Ecto neural progenitor cell (in vitro differentiated cells): ENCODE measurements around the gene IFNL2.
A peak's percentile ranks its signal among the peaks of the same experiment; 100 is the strongest.
"Not testable (repeated sequence)": the region's sequence is repeated elsewhere in the genome, so short reads cannot be mapped to it uniquely, and the experiment has no call there.

ENCODE experiments used
- DNase-seq: peaks from one replicate; pipeline ENCODE4 v3.0.0-alpha.2; 2018; ENCODE audit warnings: low spot score

The IFNL2 gene

DNA sequence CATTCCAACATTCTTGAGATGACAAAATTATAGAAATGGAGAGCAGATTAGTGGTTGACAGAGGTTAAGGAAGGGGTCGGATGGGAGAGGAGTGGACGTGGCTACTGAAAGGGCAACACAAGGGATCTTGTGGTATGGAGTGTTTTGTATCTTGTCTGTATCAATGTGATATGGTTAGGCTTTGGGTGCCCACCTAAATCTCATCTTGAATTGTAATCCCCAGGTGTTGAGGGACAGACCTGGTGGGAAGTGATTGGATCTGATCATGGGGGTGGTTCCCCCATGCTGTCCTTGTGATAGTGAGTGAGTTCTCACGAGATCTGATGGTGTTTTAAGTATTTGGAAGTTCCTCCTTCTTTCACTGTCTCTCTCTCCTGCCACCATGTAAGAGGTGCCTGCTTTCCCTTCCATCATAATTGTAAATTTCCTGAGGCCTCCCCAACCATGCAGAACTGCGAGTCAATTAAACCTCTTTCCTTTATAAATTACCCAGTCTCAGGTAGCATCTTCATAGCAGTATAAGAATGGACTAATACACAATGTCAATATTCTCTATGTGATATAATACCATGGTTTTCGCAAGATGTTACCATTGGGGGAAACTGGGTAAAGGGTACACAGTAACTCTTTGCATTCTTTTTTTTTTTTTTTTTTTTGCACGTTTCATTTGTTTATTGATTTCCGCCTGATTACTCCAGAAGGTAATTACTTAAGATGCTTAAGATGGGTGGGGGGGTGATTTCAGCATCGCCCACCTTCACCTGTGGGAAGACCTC lies 14.6 kb upstream of the IFNL2 start:
- DNase-seq = no peak

DNA sequence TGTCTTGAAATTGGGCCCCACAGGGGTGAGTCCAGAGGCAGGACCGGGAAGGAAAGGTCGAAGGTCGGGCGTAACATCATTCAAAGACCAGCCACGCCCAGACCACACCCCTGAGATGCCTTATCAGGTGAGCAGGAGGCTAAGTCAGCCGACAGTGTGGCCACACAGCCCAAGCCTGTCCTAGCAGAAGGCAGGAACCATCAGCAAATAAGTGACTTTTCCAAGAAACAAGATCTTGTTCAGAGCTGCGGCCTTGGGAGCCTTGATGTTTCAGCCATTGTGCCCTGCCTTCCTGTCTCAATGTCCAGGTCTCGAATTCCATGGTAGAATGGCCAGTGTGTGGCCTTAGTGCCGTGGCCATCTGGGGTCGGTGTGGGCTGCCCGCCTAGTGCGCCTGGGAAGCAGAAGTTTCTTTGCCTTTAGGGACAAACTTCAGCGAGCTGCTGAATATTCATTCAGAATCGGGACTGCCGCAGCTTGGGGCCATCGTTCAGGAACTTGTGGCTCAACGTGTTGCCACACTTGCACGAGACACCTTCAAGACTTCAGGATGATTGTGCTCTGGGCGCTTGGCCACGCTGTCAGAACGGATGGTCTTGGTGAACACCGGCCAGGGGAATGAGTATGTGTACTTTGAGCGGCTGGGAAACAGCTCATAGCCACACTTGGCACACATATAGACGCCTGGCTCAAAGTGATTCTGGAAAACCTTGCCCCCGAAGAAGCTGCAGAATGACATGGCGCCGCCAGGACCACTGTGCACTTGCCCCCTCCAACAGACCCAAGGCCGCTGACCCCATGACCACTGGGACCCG lies 13.5 kb upstream of the IFNL2 start:
- DNase-seq = no peak

GRCh38 chr19:39257227-39257626 lies 11.0 kb upstream of the IFNL2 start:
- no peak for DNase-seq

GRCh38 chr19:39261704-39262103 lies 6.5 kb upstream of the IFNL2 start:
- DNase-seq = no peak

GRCh38 chr19:39262496-39262895 lies 5.7 kb upstream of the IFNL2 start:
- DNase-seq = no peak

DNA sequence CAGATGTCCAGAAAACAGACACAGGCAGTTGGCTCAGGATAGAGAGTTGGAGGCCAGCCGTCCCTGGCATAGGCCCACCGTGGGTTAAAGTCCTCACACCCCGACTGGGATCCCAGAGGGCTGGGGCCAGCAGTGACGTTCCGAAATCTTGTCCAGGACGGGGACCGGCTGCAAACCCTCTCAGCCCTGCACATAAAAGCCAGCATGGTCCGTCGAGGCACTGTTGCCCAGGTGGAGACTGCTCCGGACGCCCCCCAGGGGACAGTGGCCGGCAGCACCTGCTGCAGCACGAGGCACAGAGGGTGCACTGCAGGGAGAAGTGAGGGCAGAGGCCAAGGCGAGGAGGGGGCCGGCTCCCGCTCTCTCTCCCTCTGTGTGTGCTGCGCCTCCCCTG lies 4.3 kb upstream of the IFNL2 start:
- DNase-seq = peak; percentile 53

- peak; percentile 77 for DNase-seq
Measured at GRCh38 chr19:39264306-39265290, 3.6 kb upstream of the IFNL2 start.

DNA sequence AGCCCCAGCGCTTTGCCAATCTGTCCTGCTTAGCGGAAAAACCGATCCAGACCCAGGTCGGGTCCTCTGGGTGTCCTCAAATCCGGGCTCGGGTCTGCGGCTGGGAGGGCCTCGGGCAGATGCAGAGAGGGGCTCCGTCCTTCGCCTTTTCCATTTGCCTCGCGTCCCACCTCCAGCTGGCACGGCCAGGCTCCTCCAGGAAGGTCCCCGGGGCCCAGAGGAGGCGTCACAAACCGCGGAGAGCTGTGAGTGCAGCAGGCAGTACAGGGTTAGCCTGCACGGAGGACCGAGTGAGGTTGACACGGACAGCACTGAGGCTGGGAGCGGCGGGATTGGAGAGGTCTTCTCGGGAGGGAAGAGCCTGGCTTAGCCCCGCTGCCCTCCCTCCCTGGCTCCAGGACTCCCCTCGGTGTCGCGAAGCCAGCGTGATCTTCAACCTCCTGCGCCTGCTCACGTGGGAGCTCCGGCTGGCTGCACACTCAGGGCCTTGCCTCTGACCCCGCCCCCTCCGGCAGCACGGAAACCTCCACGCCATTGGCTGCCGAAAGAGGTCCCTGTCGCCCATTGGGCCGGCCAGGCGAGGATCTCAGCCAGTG lies 2.8 kb upstream of the IFNL2 start:
- DNase-seq = peak; percentile 53

DNA sequence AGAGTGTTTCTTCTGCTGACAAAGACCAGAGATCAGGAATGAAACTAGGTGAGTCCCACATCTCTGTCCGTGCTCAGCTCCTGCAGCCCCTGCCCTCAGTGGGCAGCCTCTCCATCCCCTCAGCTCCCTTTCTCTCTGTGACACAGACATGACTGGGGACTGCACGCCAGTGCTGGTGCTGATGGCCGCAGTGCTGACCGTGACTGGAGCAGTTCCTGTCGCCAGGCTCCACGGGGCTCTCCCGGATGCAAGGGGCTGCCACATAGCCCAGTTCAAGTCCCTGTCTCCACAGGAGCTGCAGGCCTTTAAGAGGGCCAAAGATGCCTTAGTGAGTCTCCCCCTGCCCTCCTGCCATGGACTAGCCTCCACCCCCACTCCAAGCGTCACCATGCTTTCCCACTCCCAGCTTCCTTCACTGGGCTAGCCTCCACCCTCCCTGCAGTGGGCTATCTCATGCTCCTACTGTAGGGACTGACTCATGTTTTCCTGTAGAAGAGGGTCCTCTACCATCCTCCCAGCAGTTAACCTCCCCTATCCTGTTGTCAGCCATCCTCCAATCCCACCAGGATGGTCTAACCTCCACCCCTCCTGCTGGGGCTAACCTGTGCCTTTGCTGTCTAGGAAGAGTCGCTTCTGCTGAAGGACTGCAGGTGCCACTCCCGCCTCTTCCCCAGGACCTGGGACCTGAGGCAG lies 481 bp downstream of the IFNL2 start:
- DNase-seq = not testable (repeated sequence)

- not testable (repeated sequence) for DNase-seq
Measured at GRCh38 chr19:39269369-39269768, 1.2 kb downstream of the IFNL2 start.

GRCh38 chr19:39270036-39270871 lies 2.1 kb downstream of the IFNL2 start:
- no peak for DNase-seq

DNA sequence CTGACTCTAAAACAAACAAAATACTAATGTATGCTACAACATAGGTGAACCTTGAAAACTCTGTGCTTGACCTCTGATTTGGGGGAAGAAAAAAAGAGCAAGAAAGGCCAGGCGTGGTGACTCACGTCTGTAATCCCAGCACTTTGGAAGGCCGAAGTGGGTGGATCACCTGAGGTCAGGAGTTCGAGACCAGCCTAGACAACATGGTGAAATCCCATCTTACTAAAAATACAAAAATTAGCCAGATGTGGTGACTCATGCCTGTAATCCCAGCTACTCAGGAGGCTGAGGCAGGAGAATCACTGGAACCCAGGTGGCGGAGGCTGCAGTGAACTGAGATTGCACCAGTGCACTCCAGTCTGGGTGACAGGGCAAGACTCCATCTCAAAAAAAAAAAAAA lies 5.7 kb downstream of the IFNL2 start:
- DNase-seq = not testable (repeated sequence)

DNA sequence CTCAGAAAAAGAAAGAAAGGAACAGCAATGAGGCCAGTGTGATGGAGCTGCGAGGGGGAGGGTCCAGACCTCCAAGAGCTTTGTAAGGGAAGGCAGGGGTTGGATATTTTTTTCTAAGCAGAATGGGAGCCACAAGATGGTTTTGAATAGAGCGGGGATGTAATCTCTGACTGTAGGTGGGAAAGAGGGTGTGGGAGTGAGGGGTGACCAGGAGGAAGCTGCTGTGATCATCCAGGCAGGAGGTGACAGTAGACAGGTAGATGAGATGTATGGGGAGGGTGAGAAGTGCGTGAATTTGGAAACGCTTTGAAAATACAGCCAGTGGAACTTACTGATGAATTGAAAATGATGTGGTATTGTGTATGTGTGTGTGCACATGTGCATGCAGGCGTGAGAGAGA lies 7.4 kb downstream of the IFNL2 start:
- no peak for DNase-seq

- DNase-seq = no peak
Measured at GRCh38 chr19:39276740-39277139, 8.5 kb downstream of the IFNL2 start.

- DNase-seq = no peak
Measured at GRCh38 chr19:39277598-39277997, 9.4 kb downstream of the IFNL2 start.

DNA sequence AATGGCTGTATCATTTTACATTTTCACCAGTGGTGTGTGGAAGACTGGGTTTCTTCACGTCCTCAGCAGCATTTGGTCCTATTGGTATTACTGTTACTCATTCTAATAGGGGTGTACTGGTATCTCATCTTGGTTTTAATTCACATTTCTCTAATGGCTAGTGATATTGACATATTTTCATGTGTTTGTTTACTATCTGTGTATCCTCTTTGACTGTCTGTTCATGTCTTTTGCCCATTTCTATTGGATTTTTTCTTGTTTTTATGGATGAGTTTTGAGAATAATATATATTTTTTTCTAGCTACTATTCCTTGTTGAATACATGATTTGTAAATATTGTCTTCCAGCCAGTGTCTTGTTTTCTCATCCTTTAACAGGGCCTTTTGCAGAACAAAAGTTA lies 13.8 kb downstream of the IFNL2 start:
- DNase-seq = no peak

DNA sequence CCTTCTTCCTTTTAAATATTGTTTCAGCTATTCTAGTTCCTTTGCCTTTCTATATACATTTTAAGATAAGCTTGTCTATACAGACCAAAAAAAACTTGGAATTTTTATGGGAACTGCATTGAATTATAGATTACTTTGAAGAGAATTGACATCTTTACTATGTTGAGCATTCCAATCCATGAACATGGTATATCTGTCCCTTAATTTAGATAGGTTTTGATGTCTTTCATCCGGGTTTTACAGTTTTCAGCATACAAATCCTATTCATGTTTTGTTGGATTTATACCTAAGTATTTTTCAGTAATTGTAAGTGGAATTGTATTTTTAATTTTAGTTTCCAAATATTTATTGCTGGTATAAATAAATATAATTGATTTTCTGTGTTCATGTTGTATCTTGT lies 15.8 kb downstream of the IFNL2 start:
- no peak for DNase-seq

GRCh38 chr19:39293394-39293793 lies 25.2 kb downstream of the IFNL2 start:
- no peak for DNase-seq

DNA sequence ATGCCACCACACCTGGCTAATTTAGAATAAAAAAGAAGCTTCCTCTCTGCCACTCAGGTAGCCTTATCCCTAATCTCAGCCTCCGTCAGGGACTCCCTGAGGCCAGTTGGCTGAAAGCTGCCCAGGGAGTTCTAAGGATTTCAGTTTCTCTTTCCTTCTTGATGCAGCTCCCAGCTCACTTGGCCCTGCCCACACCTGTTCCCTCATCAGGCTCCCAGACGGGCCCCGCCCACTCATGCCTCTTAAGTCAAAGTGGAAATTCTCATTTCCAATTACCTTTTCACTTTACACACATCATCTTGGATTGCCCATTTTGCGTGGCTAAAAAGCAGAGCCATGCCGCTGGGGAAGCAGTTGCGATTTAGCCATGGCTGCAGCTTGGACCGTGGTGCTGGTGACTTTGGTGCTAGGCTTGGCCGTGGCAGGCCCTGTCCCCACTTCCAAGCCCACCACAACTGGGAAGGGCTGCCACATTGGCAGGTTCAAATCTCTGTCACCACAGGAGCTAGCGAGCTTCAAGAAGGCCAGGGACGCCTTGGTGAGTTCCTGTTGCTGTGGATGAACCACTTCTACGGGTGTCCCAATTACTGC lies 28.0 kb downstream of the IFNL2 start, which contains the start of gene IFNL1:
Gene IFNL1, plus strand, starts transcription at position 353 of the 591 bp plus-strand sequence. Its CDS starts 15 bp downstream, at position 368.
- no peak for DNase-seq

DNA sequence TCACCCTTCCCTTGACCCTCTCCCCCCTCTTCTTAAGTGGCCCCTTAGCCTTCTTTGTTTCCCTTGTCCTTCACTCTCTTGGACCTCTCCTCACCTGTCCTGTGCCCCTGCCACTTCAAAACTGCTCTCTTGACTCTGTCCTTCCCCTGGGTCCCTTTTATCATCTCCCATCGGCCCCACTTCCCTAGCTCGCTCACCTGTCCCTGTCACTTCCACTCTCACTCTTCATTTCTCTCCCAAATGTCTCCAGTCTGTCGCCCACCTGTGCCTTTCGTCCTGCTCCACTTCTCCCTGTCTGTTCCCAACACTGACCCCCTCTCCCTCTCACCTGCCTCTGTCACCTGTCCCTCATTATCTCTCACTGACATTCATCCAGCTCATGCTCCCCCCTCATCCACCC lies 28.7 kb downstream of the IFNL2 start:
- no peak for DNase-seq
